Prostate gland (tissue), 2 donors: Measurements from ENCODE around the gene TMEM119.

Experiments used
- CTCF ChIP-seq, 4 experiments: fragments of 200-600 bp in 2 of 4; fragments of 450-650 bp in 2 of 4; sonication (generic) in 2 of 4; IDR thresholded peaks; 1 replicate in 3 of 4; 2 replicates in 1 of 4; pipeline ENCODE4 v1.5.1; 2016 to 2019; ENCODE audit warnings: antibody characterized with exemption in 4 of 4, mild to moderate bottlenecking in 2 of 4, moderate library complexity in 2 of 4
- POLR2A ChIP-seq: fragments of 450-650 bp; IDR thresholded peaks from one replicate; pipeline ENCODE4 v1.6.1; 2016; ENCODE audit warnings: antibody characterized with exemption, mild to moderate bottlenecking

- no peak for TF ChIP-seq CTCF (IDR thresholded peaks at IDR 0.05)
- TF ChIP-seq POLR2A, result no peak
Observed at GRCh38 chr12:108575199-108575912, 22.5 kb downstream of the TMEM119 start.
